ENCODE data around the gene PMS1.
"Not testable (repeated sequence)": the region's sequence is repeated elsewhere in the genome, so short reads cannot be mapped to it uniquely, and the experiment has no call there.

Gene PMS1

GRCh38 chr2:189866296-189866695 is 82.0 kb downstream of the PMS1 start:
- DNase-seq: no peak

- DNase-seq: no peak
Measured at GRCh38 chr2:189868896-189869295, 84.6 kb downstream of the PMS1 start.

DNA sequence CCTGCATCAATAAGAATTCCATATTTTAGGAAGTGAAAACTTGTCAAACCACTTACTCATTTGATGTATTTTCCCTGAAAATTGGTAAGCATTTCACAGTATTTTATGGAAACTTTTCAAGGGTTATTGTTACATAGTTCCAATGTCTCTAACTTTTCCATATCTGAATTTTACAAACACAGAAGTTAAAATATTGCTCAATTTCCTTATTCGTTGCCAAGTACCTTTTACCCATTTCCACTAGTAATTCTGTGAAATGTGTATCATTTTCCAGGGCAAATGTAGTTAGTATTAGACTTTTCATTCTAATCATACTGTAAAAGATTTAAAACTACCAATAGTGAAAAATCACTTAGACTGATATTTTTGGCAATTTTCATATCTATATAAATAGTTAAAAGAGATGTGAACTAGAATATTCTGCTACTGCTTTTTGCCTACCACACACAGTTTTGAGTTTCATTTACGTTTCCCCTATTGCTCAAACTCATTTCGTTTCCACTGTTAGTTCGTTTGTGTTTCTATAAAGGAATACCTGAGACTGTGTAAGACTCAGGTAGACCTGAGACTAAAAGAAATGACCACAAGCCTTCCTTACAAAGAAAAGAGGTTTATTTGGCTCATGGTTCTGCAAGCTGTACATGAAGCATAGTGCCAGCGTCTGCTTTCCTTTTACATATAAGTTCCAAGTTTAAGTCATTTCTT is 86.3 kb downstream of the PMS1 start:
- DNase-seq: no peak

DNA sequence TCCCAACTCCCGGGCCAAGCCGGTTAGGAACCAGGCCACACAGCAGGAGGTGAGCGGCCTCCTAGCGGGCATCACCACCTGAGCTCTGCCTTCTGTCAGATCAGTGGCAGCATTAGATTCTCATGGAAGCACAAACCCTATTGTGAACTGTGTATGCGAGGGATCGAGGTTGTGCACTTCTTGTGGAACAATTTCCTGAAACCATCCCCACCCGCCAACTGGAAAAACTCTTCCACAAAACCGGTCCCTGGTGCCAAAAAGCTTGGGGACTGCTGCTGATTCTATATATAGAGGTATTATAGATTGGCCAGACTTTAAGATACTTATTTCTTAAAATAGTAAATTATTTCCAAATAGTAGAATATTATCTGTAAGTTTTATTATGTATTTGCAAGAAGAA is 89.4 kb downstream of the PMS1 start:
- DNase-seq: no peak

DNA sequence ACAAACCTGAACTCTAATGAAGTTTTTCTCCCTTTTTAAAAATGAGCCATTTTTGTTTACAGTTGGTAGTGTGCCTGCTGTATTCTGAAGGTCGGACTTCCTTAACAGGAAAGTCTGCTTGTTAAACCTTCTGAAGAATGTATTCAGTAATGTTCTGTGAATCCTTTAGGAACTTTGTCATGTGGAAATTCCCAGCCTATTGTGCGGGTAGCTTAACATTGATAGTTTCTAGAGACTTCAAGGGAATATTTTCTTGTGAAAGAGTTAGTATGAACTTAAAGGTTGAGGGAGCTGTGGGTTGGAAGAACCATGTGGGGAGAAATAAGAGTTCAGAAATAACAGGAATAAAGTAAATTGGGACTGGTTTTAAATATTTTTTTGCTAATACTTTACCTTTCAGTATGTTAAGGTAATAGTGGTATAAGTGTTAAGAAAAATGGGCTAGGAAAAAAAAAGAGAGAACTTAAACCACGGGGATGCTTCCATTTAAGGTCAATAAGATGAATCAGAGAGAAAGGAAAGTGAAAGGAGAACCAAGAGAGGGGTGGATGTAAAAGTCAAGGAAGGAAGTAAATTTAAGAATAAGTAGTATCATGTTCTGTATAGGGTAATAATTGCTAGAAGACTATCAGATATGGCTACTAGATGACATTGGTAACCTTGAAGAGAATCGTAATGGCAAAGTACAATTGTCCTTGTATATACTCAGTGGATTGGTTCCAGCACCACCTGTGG is 90.5 kb downstream of the PMS1 start:
- DNase-seq: no peak

GRCh38 chr2:189876271-189876670 is 92.0 kb downstream of the PMS1 start:
- DNase-seq: no peak

DNA sequence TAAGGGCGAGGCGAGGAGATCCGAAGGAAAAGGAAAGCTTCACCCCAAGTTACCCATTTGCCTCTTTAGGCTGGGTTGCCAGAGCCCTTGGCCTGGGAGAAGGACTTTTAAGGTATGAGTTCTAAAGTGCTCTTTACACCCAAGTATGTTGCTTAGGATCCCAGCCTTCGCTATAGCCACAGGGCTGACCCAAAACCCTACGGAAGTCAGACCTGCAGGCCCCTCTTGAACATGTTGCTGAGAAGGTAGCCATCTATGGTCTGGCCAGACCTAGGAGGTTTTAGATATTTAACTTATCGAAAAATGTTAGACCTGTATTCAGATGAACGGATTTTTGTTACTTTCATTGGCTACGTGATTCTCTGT is 95.4 kb downstream of the PMS1 start:
- DNase-seq: no peak

GRCh38 chr2:189880429-189880828 is 96.2 kb downstream of the PMS1 start:
- no peak for DNase-seq

- no peak for DNase-seq
Measured at GRCh38 chr2:189880832-189881492, 96.7 kb downstream of the PMS1 start.

- no peak for DNase-seq
Measured at GRCh38 chr2:189885368-189885767, 101.1 kb downstream of the PMS1 start.

DNA sequence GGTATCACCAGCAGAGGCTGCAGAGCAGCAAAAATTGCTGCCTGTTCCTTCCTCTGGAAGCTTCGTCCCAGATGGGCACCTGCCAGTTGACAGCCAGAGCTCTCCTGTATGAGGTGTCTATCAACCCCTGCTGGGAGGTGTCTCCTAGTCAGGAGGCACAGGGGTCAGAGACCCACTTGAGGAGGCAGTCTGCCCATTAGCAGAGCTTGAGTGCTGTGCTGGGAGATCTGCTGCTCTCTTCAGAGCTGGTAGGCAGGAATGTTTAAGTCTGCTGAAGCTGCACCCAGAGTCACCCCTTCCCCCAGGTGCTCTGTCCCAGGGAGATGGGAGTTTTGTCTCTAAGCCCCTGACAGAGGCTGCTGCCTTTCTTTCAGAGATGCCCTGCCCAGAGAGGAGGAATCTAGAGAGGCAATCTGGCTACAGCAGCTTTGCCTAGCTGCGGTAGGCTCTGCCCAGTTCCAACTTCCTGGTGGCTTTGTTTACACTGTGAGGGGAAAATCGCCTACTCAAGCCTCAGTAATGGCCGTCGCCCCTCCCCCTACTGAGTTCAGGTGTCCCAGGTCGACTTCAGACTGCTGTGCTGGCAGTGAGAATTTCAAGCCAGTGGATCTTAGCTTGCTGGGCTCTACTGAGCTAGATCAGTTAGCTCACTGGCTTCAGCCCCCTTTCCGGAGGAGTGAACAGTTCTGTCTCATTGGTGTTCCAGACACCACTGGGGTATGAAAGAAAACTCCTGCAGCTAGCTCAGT is 108.5 kb downstream of the PMS1 start:
- not testable (repeated sequence) for DNase-seq

DNA sequence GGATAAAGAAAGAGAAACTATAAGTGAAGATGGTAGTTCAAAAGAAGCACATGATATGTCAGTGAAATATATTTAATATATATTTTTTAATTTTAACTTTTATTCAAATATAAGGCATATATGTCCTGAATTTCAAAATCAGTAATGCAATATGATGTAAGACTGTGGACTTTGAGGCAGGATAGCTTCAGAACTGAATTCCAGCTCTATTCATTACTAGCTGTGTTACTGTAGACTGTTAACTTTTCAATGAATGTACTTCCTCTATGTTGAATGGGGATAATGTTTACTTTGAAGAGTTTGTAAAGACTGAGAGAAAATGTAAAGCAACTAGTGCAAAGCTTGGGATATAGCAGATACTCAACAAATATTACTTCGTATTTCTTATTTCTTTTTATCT is 112.6 kb downstream of the PMS1 start:
- DNase-seq: no peak

- no peak for DNase-seq
Measured at GRCh38 chr2:189899101-189899500, 114.9 kb downstream of the PMS1 start.

DNA sequence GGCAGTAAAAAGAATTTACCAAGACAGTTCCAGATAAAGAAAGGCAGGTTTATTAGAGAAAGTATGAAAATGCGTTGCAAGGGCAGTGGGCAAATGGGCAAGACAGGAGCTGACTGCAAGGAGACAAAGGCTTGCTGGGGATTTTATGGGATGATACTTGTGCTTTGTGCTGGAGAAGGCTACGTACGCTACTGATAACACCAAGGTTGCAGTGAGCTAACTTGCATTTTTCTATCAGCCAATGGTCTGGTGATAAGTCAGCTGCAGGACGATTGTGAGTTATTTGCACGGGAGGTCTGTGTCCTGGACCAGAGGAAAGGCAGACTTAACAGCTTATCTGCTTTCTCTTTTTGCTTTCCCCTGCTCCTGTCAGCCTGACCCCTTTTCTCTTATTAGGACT is 116.5 kb downstream of the PMS1 start:
- no peak for DNase-seq

GRCh38 chr2:189901664-189902063 is 117.4 kb downstream of the PMS1 start:
- no peak for DNase-seq

DNA sequence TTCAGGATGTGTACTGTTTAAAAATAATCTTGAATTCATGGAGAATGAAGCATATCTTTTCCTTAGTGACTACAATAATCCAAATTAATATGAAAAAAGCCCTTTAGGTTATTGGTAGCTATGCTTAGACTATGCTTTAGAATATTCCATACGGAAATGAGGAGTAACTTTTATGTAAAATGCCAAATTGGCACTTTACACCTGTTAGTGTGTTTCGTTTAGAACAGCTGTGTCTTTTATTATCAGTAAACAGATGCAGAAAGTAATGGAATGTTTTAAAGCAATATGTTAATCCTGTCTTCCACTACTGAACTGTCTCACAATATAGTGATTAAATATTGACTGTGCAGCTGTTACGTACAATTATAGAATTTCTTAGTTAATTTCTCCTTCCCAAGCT is 129.6 kb downstream of the PMS1 start:
- no peak for DNase-seq

- DNase-seq: no peak
Measured at GRCh38 chr2:189916651-189917050, 132.4 kb downstream of the PMS1 start.
